Stimulated activated CD8-positive, alpha-beta memory T cell treated with anti-CD3 and anti-CD28 coated beads, Interleukin-4, amount 100 ng/mL, for 1 hour (primary cell): ENCODE data around the gene FMN2.

Experiments
- DNase-seq, 2 donors: peaks; one replicate each; pipeline ENCODE4 v3.0.0-alpha.2; 2020; ENCODE audit warnings: low read depth in 2 of 2, low spot score in 1 of 2

Gene FMN2

GRCh38 chr1:240515505-240515904 lies 423.8 kb downstream of the FMN2 start:
- DNase-seq: no peak

DNA sequence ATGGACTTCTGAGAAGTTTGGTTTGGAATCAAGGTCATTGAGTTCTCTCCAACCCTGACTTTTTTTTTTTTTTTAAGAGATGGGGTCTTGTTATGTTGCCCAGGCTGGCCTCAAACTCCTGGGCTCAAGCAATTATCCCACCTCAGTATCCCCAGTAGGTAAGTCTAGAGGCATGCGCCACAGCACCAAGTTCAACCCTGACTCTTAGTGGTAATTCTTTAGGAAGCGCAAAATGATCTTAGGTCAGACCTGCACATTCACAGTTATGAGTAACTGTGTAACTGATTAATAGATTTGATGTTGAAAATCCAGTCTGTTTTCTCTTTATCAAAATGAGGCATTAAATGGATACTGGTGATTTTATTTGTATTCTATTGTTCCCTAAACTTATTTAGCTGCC lies 424.4 kb downstream of the FMN2 start:
- no peak for DNase-seq

- DNase-seq: no peak
Measured at GRCh38 chr1:240517891-240518290, 426.2 kb downstream of the FMN2 start.

GRCh38 chr1:240522122-240522822 lies 430.6 kb downstream of the FMN2 start:
- no peak for DNase-seq

DNA sequence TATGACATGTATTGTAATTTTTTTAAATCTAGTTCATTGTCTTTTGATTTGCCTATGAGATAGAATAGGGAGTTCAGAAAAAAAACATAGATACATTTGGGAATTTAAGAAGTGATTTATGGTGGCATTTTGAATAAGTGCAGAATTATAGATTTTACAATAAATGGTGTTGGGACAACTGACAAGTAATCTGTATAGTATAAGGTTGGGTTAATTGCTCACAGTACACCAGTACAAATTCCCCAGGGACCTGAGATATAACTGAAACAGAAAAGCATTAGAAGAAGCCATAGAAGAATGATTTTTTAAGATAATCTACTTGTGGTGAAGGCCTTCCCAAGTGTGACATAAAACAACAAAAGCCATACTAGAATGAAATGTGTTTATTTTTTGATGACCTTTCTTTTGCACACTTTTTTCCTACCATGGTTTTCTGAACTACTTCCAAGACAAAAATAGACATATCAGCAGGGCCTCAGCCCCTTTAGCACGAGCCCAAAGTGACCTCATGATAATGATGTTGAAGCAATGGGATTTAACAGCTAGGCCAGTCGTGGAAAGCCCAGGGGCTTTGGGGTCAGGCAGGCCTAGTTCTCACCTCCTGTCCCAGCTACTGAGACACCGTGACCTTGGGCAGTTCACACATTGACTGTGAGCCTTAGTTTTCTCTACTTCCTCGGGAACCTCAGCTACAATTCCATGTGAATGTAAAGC lies 432.8 kb downstream of the FMN2 start:
- no peak for DNase-seq
